ENCODE measurements around the gene VAMP2.
A peak's percentile ranks its signal among the peaks of the same experiment; 100 is the strongest.

VAMP2 gene

DNA sequence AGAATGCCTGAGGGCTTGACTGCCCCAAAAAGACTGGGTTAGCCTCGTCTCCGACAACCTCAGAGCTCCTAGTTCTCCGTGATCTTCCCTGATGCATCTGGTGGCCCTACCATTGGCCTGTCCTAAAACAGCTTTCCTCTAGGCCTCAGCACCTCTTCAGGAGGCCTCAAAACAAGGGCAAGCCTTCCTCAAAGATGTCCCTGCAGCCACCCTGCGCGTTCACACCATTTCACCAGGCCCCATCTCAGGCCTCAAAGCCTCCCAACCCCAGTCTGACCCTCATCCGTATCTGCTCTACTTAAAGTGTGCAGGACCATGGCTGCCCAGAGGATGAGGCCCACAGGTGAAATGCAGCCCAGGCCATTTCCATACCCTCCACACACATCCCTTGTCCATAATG is 51.8 kb downstream of the VAMP2 start:
- no peaks in the 10 kb centered on the region for H3K79me2 ChIP-seq
- H3K4me1 ChIP-seq = no peaks in the 10 kb centered on the region
- H3K36me3 ChIP-seq (ENCODE audit: control insufficient read depth, insufficient read depth, low read length) = no peaks in the 10 kb centered on the region
- no peak overlapping the region for H3K4me2 ChIP-seq (ENCODE audit: low read length)
- H3K9me3 ChIP-seq (ENCODE audit: control insufficient read depth, low read length) = no peaks in the 10 kb centered on the region
- H3K27me3 ChIP-seq (ENCODE audit: control insufficient read depth, insufficient read depth, low read length) = no peaks in the 10 kb centered on the region
- no peak overlapping the region for H3K4me3 ChIP-seq (ENCODE audit: low read depth, low read length)
- TF ChIP-seq, protein P1, sequence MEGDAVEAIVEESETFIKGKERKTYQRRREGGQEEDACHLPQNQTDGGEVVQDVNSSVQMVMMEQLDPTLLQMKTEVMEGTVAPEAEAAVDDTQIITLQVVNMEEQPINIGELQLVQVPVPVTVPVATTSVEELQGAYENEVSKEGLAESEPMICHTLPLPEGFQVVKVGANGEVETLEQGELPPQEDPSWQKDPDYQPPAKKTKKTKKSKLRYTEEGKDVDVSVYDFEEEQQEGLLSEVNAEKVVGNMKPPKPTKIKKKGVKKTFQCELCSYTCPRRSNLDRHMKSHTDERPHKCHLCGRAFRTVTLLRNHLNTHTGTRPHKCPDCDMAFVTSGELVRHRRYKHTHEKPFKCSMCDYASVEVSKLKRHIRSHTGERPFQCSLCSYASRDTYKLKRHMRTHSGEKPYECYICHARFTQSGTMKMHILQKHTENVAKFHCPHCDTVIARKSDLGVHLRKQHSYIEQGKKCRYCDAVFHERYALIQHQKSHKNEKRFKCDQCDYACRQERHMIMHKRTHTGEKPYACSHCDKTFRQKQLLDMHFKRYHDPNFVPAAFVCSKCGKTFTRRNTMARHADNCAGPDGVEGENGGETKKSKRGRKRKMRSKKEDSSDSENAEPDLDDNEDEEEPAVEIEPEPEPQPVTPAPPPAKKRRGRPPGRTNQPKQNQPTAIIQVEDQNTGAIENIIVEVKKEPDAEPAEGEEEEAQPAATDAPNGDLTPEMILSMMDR (IDR thresholded peaks at IDR 0.05) = no peak
- H2AFZ ChIP-seq = no peak overlapping the region
- no peak overlapping the region for H3K27ac ChIP-seq
- H3K9ac ChIP-seq = no peak overlapping the region

DNA sequence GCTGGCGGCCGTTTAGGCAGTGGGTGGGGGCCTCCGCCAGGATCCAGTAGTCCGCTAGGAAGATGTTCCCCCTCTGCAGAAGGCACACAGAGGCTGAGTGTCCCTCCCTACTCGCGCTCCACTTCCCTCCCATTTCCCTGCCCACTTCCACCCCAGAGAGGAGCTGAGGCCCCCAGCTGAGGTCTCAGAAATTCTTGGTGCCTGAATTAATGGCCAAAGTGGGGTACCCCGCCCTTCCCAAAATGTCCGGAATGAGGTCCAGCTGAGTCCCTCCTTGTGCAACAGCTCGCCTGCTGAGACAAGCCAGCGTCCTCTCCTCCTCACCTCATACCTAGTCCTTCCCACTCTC is 52.3 kb downstream of the VAMP2 start:
- no peaks in the 10 kb centered on the region for H3K9me3 ChIP-seq (ENCODE audit: control insufficient read depth, low read length)
- H3K27me3 ChIP-seq (ENCODE audit: control insufficient read depth, insufficient read depth, low read length) = no peaks in the 10 kb centered on the region

DNA sequence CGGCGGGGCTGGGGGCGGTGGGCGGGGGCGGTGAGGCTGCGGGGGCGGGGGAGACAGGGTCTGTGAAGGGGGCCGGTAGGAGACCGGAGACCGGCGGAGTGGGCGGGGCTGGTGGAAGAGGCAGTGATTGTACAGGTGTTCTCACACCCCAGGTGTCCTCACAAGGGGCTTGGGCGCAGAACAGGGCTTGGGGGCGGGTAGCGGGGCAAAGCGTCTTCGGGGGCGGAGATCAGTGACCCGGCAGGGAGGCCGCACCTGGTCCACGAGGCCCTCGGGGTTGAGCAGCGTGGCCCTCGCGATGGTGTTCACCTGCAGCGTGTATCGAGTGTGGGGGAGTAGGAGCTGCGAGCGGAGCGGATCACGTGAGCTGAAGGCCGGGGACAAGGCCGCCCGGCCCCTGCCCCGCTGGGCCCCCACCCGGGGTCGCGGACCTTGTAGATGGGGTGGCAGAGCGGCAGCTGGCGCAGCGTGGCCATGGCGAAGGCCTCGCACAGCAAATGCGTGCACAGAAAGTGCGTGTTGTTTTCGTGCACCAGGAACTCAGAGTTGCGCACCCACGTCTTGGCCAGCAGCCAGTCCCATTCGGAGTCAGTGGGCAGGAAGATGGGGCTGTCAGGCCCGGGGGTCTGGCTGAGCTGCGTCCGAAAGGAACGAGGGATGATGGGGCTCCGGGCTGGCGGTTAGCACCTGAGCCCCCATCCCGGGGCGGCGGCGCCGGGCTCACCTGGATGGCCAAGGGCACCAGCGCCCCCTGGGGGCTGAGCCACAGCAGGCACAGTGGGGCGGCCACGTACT is 52.9 kb downstream of the VAMP2 start:
- no peaks in the 10 kb centered on the region for H3K36me3 ChIP-seq (ENCODE audit: control insufficient read depth, insufficient read depth, low read length)
- H3K27me3 ChIP-seq (ENCODE audit: control insufficient read depth, insufficient read depth, low read length) = no peaks in the 10 kb centered on the region
- H3K4me2 ChIP-seq (ENCODE audit: low read length) = peak overlapping the region; percentile 87
- no peaks in the 10 kb centered on the region for H3K79me2 ChIP-seq
- no peaks in the 10 kb centered on the region for H3K9me3 ChIP-seq (ENCODE audit: control insufficient read depth, low read length)
- peak overlapping the region; percentile 89 for H2AFZ ChIP-seq
- H3K4me1 ChIP-seq = no peaks in the 10 kb centered on the region
- H3K27ac ChIP-seq = no peak overlapping the region
- TF ChIP-seq, protein P1 (IDR thresholded peaks at IDR 0.05) = peak; percentile 95
- peak overlapping the region; percentile 47 for H3K4me3 ChIP-seq (ENCODE audit: low read depth, low read length)
- H3K9ac ChIP-seq = no peak overlapping the region

More for the DNA sequence above, 52.3 kb downstream of the VAMP2 start:
- Histone ChIP-seq H3K79me2 (no peaks in the 10 kb centered on the region), H3K4me3 (ENCODE audit: low read depth, low read length) (no peak overlapping the region), H3K4me1 (no peaks in the 10 kb centered on the region), H3K4me2 (ENCODE audit: low read length) (peak overlapping the region; percentile 87), H2AFZ (peak overlapping the region; percentile 89), H3K27ac (no peak overlapping the region), H3K9ac (no peak overlapping the region), H3K36me3 (ENCODE audit: control insufficient read depth, insufficient read depth, low read length) (no peaks in the 10 kb centered on the region)
- TF ChIP-seq, protein P1 (IDR thresholded peaks at IDR 0.05) = no peak

Measured in parathyroid adenoma (tissue), 2 donors.